NK-92 (cell line): ENCODE results near the gene EHMT1.
"Not testable (repeated sequence)": the region's sequence is repeated elsewhere in the genome, so short reads cannot be mapped to it uniquely, and the experiment has no call there.

ENCODE experiments used
- DNase-seq: peaks from one replicate; lab custom pipeline; 2025; ENCODE audit not compliant: unreplicated experiment; lab: John Stamatoyannopoulos, UW

EHMT1 gene

DNA sequence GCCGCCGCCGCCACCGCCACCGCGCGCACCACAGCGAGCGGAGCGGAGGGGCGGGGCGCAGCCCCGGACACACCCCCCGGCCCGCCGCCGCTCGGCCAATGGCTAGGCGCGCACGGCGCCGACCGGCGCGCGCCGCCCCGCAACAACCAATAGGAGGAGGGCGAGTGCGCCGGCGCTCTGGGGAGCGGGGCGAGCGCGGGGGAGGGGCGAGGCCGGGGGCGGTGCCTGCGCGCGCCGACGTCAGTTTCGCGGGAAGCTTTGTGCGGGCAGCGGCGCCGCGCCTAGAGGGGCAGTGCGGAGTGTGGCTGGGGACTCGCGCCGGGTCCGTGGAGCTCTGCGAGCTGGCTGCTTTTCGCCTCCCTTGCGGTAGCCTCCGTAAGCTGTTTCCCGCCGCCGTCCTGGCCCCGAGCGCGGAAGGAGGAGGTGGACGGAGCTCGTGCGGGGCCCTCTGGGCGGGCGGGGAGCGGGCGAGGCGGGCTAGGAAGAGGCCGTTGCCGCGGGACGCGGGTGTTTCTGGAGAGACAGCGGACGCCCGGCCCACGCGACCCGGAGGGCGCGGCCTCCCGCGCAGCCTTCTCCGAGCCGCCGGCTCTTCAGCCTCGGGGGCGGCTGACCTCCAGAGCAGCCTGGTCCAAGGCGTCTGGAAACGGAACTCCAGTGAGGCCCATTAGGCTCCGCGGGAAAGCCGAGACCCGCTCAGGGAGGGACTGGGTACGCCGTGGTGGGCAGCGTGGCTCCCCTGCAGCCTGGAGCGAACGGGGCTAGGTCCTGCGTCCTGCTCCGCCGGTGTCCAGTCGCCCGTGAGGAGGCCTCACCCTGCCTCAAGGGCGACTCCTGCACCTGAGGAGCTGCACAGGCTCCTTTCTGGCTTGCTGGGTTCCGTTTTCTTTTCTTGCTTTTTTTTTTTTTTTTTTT lies 28.1 kb upstream of the EHMT1 start, which contains the start of gene ZMYND19:
Gene ZMYND19 (minus strand): TSS at position 44 of the 915 bp plus-strand sequence. CDS start 249 bp downstream, outside the sequence.
- no peak for DNase-seq

DNA sequence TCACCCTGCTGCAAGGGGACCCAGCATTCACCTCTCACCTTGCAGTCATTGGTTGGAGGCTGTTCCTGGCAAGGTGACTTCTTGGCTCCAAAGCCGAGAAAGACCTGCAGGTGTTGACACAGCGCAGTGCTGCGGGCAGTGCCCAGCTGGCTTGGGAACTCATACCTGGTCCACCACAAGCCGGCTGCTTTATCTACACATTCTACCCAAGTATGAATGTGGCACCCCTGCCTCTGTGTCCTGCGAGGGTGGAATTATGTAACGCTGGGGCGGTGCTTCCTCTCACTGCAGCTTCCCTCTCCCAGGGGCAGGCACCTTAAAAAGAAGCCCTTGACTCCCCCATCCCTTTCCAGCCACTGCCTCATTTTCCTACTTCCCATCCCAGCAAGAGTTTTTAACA lies 26.0 kb upstream of the EHMT1 start:
- DNase-seq: no peak

GRCh38 chr9:137593176-137593575 lies 25.6 kb upstream of the EHMT1 start:
- DNase-seq: no peak

DNA sequence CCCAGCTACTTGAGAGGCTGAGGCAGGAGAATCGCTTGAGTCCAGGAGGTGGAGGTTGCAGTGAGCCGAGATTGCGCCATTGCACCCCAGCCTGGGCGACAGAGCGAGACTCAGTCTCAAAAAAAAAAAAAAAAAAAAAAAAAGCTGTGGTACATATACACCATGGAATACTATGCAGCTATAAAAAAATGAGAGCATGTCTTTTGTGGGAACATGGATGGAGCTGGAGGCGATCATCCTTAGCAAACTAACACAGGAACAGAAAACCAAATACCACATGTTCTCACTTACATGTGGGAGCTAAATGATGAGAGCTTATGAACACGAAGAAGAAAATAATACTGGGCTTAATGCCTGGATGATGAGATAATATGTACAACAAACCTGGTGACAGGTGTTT lies 22.2 kb upstream of the EHMT1 start:
- DNase-seq: not testable (repeated sequence)

- no peak for DNase-seq
Observed at GRCh38 chr9:137598943-137599342, 19.9 kb upstream of the EHMT1 start.

GRCh38 chr9:137602661-137603060 lies 16.1 kb upstream of the EHMT1 start:
- no peak for DNase-seq

DNA sequence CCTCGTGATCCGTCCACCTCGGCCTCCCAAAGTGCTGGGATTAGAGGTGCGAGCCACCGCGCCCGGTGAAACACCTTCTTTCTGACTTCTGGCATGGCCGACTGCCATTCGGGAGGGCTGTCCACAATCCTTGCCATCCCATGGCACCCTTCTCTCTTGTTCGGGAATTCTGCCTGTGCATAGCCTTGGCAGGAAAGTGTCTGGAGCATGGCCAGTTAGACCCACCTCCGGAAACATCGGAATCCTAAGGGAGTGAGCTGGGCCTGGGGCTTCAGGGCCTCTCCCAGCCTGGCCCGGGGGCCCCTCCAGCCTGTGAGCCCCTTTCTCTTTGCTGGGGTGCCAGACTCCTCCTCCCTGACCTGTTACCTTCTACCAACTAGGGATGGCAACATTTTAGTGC lies 14.9 kb upstream of the EHMT1 start:
- DNase-seq: no peak

GRCh38 chr9:137604345-137605086 lies 14.3 kb upstream of the EHMT1 start:
- no peak for DNase-seq

- DNase-seq: peak; percentile 79
Observed at GRCh38 chr9:137605121-137606004, 13.4 kb upstream of the EHMT1 start, which contains the start of gene ARRDC1. Gene ARRDC1 (plus strand): TSS chr9:137605686. CDS start chr9:137605718, 32 bp downstream.

DNA sequence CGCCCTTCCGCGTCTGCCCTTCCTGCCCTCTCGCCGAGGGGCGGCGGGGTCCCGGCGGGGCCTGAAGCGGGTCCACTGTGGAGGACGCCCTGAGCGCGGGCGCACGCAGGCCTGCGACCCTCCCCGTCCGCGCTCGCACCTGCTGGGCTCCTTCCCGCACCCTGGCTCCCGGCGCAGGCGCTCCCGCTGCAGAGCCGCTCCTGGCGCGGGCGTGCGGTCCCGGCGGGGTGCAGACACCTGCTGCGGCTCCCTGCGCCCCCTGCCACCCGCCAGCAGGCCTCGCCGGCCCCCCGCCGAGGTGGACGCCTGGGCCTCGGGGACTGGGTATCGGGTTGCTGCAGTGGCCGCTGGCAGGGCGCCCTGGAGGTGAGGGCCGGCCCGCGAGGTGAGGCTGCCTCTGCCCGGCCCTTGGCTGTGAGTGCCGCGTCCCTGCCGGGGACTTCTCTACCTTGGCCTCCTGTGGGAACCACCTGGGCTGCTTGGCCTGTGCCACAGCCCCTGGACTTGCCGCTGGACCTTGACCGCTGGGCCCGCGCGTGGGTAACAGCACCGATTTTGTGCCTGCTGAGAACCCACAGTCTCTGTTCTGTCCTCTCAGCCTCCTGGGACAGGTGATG lies 12.7 kb upstream of the EHMT1 start:
- no peak for DNase-seq

GRCh38 chr9:137606734-137607138 lies 12.1 kb upstream of the EHMT1 start:
- DNase-seq: no peak

GRCh38 chr9:137607141-137607857 lies 11.5 kb upstream of the EHMT1 start:
- DNase-seq: no peak

DNA sequence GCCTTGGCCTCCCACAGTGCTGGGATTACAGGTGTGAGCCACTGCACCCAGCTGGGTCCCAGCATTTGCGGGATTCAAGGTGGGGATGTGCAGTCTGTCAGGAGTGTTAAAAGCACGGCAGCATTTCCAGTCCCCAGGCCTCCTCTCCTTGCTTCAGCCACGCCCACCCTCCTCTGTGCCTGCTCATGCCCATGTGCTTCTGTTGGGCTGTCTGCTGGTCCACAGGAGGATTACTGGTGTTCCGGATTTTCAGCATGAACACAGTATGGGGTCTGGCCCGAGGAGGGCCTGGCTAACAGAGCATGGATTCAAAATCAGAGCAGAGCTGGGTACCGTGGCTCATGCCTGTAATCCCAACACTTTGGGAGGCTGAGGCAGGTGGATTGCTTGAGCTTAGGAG lies 7.9 kb upstream of the EHMT1 start:
- no peak for DNase-seq

GRCh38 chr9:137611623-137612609 lies 6.9 kb upstream of the EHMT1 start:
- DNase-seq: no peak

- DNase-seq: no peak
Observed at GRCh38 chr9:137612741-137613142, 6.1 kb upstream of the EHMT1 start.

DNA sequence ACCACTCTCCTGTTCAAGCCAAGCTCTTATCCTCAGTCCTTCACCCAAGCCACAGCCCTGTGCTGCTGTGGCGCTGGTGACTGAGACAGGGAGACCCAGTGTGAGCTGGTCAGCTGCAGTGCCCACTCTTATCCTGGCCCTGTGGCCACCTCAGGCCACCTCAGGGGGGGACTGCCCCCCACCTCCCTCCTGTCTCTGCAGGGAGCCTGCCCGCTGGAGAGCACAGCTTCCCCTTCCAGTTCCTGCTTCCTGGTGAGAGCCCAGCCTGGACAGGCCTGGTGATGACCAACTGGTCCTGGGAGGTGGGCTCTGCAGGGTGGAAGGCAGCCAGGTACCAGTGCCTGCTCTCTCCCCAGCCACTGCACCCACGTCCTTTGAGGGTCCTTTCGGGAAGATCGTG lies 5.5 kb upstream of the EHMT1 start:
- no peak for DNase-seq

- DNase-seq: no peak
Observed at GRCh38 chr9:137613738-137614523, 4.9 kb upstream of the EHMT1 start.
